Subcutaneous adipose tissue (tissue), 4 donors: ENCODE data around the gene COQ2. TPM values are rescaled to one million over a fixed set of nuclear protein-coding genes. Genes with fewer than 3 reads are reported as not detected.

Experiments
- total RNA-seq, 4 donors: library from RNA; depleted of rRNA; stranded (reverse); fragments of >200 nt; gene quantifications; one replicate each; pipeline ENCODE4 v1.1.0, GENCODE V29; 2016
- TF ChIP-seq, protein P1 (sequence below): fragments of 450-650 bp; IDR thresholded peaks from one replicate; pipeline ENCODE4 v1.5.1; 2016; ENCODE audit warnings: low read depth, mild to moderate bottlenecking, control low read depth, antibody characterized with exemption, moderate library complexity

The COQ2 gene
- total RNA-seq, 4 donors from 2014 or later, result 6.8 to 13.3 (median 9.3) TPM

DNA sequence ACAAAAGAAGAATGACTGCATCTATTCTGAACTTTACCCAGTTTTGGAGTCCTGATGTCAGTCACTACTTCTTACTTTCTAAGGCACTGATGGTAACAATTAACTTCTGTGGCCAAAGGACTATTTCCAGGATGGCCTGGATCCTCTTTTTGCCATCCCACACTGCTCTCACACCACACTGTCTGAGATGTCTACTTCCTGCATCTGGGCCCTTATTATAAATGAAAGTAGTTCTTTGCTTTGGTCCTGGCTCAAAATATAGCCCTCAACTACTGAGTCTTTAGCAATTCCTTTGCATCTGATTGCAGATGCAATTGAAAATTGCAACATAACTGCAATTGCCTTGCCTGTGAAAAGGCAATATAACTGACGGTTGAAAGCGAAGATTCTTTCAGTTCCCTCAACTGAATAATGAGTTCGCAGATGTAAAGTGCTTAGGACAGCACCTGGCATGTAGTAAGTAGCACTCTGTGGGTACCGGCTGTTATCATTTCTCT lies 44.2 kb downstream of the COQ2 start:
- TF ChIP-seq, protein P1, sequence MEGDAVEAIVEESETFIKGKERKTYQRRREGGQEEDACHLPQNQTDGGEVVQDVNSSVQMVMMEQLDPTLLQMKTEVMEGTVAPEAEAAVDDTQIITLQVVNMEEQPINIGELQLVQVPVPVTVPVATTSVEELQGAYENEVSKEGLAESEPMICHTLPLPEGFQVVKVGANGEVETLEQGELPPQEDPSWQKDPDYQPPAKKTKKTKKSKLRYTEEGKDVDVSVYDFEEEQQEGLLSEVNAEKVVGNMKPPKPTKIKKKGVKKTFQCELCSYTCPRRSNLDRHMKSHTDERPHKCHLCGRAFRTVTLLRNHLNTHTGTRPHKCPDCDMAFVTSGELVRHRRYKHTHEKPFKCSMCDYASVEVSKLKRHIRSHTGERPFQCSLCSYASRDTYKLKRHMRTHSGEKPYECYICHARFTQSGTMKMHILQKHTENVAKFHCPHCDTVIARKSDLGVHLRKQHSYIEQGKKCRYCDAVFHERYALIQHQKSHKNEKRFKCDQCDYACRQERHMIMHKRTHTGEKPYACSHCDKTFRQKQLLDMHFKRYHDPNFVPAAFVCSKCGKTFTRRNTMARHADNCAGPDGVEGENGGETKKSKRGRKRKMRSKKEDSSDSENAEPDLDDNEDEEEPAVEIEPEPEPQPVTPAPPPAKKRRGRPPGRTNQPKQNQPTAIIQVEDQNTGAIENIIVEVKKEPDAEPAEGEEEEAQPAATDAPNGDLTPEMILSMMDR, result no peak

DNA sequence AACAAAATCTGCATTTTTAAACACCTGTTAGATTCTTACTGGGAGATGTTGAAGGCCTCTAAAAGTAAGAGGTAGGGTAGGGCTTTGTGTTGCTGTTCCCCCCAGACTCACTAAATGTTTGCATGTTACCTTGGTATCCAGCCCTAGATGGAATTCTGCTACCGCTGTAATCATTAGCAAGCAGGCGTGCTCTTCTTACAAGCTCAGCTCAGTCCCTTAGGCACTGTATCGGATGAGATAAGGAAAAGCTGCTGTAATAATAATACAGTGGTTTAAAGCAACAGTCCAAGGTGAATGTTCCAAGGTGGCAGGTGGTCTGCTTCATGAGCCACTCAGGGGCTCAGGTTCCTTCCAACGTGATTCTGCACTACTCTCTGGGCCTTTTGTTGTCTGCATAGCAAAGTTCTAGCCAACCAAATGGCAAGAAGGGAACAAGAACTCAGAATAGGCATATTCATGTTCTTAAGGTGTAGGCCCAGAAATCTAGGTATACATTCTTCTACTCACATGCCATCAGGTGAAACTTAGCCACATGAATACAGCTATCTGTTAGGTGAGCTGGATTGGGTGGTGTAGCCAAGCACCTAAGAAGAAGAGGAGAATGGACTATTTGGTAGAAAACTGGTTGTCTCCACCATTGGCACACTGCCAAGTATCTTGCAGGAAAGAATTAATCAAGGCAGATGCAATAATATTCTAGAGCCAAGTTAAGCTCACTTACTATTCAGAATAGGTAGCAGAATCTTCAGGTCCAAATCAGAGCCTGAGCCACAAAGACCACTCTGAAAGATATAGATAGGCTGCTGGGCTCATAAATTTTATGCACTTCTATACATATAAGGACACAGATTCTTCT lies 46.0 kb downstream of the COQ2 start:
- TF ChIP-seq, protein P1, result no peak

DNA sequence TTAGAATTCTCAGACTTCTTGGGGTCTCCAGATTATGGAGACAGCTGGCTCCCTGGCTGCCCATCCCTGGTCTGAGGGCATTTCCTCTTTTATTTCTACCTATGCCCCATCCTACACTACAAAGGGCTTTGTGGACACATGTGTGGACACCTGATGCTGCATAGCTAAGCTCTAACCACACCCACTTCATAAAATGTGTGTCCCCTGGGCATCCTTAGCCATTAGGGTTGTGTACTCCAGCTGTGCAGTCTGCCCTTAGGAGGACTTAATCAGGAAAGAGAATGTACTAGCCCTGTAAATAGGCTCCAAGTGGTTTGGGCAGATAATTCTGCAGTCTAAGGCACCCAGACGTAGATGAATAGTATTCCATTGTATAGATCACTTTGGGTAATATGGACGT lies 47.0 kb downstream of the COQ2 start:
- TF ChIP-seq, protein P1, result no peak

DNA sequence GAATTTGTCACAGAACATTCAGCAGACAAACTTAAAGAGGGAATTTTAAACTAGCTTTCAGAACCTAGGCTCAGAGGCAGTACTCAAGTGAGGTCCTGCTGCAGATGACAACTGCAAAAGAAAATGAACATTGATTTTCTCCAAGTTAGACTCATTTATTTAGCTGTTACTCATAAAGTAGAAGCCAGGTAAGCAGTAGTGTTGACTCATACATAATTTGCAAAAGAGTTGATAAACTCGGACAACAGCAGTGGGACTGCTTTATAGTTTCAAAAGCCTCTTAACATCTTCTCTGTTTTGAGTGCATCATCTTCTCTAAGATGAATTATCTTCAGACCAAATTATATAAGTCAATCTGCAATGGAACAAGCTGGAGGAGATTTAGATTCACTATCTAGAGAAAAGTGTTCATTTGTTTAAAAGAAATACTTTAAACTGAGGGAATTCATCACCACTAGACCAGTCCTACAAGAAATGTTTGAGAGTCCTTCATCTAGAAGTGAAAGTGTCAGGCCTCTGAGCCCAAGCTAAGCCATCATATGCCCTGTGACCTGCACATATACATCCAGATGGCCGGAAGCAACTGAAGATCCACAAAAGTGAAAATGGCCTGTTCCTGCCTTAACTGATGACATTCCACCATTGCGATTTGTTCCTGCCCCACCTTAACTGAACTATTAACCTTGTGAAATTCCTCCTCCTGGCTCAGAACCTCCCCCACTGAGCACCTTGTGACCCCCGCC lies 49.5 kb downstream of the COQ2 start:
- TF ChIP-seq, protein P1, result no peak

DNA sequence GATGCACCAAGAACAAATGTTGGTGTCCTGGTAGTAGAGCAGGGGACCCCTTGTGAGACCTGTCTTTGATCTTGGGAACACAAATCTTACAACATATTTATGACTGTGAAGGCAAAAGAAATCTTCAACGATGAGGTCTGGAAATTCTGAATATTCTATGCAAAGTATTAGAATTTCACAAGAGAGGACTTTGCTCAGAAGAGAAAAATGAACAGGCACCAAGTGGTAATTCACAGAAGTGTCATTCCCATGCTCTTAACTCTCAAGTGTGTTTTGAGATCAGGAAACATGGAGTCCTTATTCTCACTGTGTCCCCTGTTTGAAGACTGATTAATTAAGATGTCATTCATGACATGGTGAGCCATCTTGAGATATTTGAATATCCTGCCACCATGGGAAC lies 52.5 kb downstream of the COQ2 start:
- TF ChIP-seq, protein P1, result no peak

DNA sequence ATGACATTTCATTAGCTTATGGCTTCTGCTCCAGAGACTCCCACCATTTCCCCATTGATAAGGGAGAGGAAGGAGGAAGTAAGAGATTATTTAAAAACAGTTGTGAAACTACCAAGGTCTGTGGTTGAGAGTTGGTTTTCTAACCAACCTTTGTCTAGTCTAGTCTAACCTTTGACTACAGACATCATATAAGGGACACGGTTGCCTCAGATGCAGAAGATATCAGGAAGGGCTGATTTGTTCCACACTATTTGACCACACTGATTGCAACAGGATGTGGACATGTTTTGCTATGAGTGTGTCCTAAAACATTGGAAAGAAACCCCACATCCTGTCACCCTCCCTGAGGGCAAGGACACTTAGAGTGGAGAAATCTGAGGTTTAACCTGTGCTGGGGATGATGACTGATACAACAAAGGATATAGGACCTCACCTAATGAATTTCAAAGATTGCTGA lies 53.0 kb downstream of the COQ2 start:
- TF ChIP-seq, protein P1, result no peak

DNA sequence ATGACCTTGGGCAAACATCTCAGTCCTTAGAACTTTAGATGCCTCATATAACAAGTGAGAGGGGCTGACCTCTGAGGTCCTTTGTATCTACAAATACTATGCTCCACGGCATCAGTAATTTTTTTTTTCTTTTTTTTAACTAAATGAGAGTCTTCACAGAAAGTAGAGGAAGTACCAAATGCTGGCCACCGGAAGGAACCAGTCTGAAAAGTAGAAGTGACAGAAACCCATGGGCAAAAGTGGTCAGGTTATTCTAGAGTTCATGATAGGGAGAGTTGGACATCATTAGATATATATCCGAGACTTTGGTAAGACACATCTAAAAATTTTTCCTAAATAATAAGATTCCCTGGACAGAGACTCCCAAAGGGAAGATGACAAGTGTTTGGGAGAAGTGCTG lies 53.7 kb downstream of the COQ2 start:
- TF ChIP-seq, protein P1, result no peak
